GM23338 (cell line): ENCODE results near the gene C3orf70. TPM values are rescaled to one million over a fixed set of nuclear protein-coding genes. Genes with fewer than 3 reads are reported as not detected.

ENCODE experiments used
- ATAC-seq: fragments of 200-7000 bp; cut with Tn5 transposase; 3 replicates; pipeline ENCODE4 v1.9.1; 2020
- DNase-seq: peaks from one replicate; pipeline ENCODE4 v3.0.0-alpha.2; 2015; ENCODE audit warnings: low spot score
- H2AFZ ChIP-seq: fragments of 200-600 bp; sonication (generic); 2 replicates; pipeline ENCODE4 v1.8.0; 2016; ENCODE audit warnings: antibody characterized with exemption, mild to moderate bottlenecking, moderate library complexity
- H3F3A ChIP-seq: fragments of 200-600 bp; sonication (generic); replicated peaks from 2 replicates; pipeline ENCODE4 v1.8.0; 2017; ENCODE audit warnings: antibody characterized with exemption, mixed run types, low read depth
- H3K27ac ChIP-seq: fragments of 200-600 bp; sonication (generic); 2 replicates; pipeline ENCODE4 v1.6.1; 2016; ENCODE audit warnings: low read depth
- H3K27me3 ChIP-seq: fragments of 200-600 bp; sonication (generic); 2 replicates; pipeline ENCODE4 v1.8.0; 2016; ENCODE audit warnings: mild to moderate bottlenecking, mixed run types, moderate library complexity; ENCODE audit not compliant: insufficient read depth
- H3K36me3 ChIP-seq: fragments of 200-600 bp; sonication (generic); 2 replicates; pipeline ENCODE4 v1.8.0; 2016; ENCODE audit warnings: mild to moderate bottlenecking; ENCODE audit not compliant: insufficient read depth
- H3K4me1 ChIP-seq: fragments of 200-600 bp; sonication (generic); 2 replicates; pipeline ENCODE4 v1.8.0; 2016; ENCODE audit warnings: mild to moderate bottlenecking, moderate library complexity; ENCODE audit not compliant: insufficient read depth
- H3K4me2 ChIP-seq: fragments of 200-600 bp; sonication (generic); 2 replicates; pipeline ENCODE4 v1.7.1; 2017; ENCODE audit warnings: mixed run types
- H3K4me3 ChIP-seq: fragments of 200-600 bp; sonication (generic); 2 replicates; pipeline ENCODE4 v1.6.1; 2016; ENCODE audit warnings: mixed run types
- H3K79me2 ChIP-seq: fragments of 200-600 bp; sonication (generic); replicated peaks from 2 replicates; pipeline ENCODE4 v1.8.0; 2017; ENCODE audit warnings: mild to moderate bottlenecking; ENCODE audit not compliant: insufficient read depth
- H3K9me2 ChIP-seq: fragments of 200-600 bp; sonication (generic); 2 replicates; pipeline ENCODE4 v1.8.0; 2017; ENCODE audit not compliant: insufficient read depth
- H4K20me1 ChIP-seq: fragments of 200-600 bp; sonication (generic); replicated peaks from 2 replicates; pipeline ENCODE4 v1.8.0; 2017; ENCODE audit warnings: mild to moderate bottlenecking; ENCODE audit not compliant: insufficient read depth
- H3K27ac Mint-ChIP-seq: 2 replicates; pipeline ENCODE4 v1.8.0; 2020; ENCODE audit warnings: inconsistent platforms, mild to moderate bottlenecking, moderate library complexity, mixed read lengths
- H3K27me3 Mint-ChIP-seq: 3 replicates; pipeline ENCODE4 v1.8.0; 2022; ENCODE audit warnings: low read depth, mild to moderate bottlenecking, moderate library complexity, mixed read lengths, inconsistent platforms; ENCODE audit not compliant: insufficient read depth, poor library complexity
- H3K36me3 Mint-ChIP-seq: 3 replicates; pipeline ENCODE4 v1.8.0; 2021; ENCODE audit warnings: low read depth, mild to moderate bottlenecking, inconsistent platforms, moderate library complexity, mixed read lengths
- H3K4me1 Mint-ChIP-seq: 3 replicates; pipeline ENCODE4 v1.8.0; 2020; ENCODE audit warnings: mild to moderate bottlenecking, inconsistent platforms, mixed read lengths
- H3K4me3 Mint-ChIP-seq: 3 replicates; pipeline ENCODE4 v1.8.0; 2021; ENCODE audit warnings: moderate library complexity, mild to moderate bottlenecking, inconsistent platforms, mixed read lengths
- H3K9me3 Mint-ChIP-seq: 3 replicates; pipeline ENCODE4 v1.8.0; 2020; ENCODE audit warnings: moderate library complexity, mild to moderate bottlenecking, inconsistent platforms, mixed read lengths
- CREB1 ChIP-seq: fragments of 250-450 bp; sonication (Bioruptor Pico); IDR thresholded peaks from 2 replicates; pipeline ENCODE4 v1.5.0; 2020; ENCODE audit warnings: low read depth, mild to moderate bottlenecking, moderate library complexity
- ETS1 ChIP-seq: IDR thresholded peaks from 2 replicates; pipeline ENCODE4 v1.6.1; 2016; ENCODE audit warnings: antibody characterized with exemption
- EZH2phosphoT487 ChIP-seq: fragments of 200-600 bp; sonication (generic); IDR thresholded peaks from one replicate; pipeline ENCODE4 v1.8.1; 2018; ENCODE audit warnings: antibody characterized with exemption; ENCODE audit not compliant: unreplicated experiment
- JUNB ChIP-seq: IDR thresholded peaks from one replicate; pipeline ENCODE4 v1.6.1; 2016; ENCODE audit warnings: antibody characterized with exemption; ENCODE audit not compliant: unreplicated experiment
- polyA plus RNA-seq: library from polyadenylated mRNA; unstranded; fragments of >200 nt; fragmentation: Nextera tagmentation; extraction: Ambion mirVana; gene quantifications from 2 replicates; pipeline ENCODE4 v1.2.1, GENCODE V29; 2016
- total RNA-seq: library from RNA; depleted of rRNA; stranded (reverse); fragments of >200 nt; shearing (Covaris generic); gene quantifications from 2 replicates; pipeline ENCODE4 v1.2.3, GENCODE V29; 2014
- TF ChIP-seq, protein P1 (sequence below), 2 experiments: fragments of 200-600 bp in 1 of 2; sonication (generic) in 1 of 2; conservative IDR thresholded peaks; 2 replicates each; pipeline versions ENCODE4 v1.5.1 to v1.6.1; 2016 to 2017; ENCODE audit warnings: antibody characterized with exemption in 2 of 2, low read depth in 2 of 2, mild to moderate bottlenecking in 2 of 2, moderate library complexity in 1 of 2

The C3orf70 gene
- total and polyA plus RNA-seq, 2 experiments from 2014 or later = 0.45 to 1.5 TPM

DNA sequence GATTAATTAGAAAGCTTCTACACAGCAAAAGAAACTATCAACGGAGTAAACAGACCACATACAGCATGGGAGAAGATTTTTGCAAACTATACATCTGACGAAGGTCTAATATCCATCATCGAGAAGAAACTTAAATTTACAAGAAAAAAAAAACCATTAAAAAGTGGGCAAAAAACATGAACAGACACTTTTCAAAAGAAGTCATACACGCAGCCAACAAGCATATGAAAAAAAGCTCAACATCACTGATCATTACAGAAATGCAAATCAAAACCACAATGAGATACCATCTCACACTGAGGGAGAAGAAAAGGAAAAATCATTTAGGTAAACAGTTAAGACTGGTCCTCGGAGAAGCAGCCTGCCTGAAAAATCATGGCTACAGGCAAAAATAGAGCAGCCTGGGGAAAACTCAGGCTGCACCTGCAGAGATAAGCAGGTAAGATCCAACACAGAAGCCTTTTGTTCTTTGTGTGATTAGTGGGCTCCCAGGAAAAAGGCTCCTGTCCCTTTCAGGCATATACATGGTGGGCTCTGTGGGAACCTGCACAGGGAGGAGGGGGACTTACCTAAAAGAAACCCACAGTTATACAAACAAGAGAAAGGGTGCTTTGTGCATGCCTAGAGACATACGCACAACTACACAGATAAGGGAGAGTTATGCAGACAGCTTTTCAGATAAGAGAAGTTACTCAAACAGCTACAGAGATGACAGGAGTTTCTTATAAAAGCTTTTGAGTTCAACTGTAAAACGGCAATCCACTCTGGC is 49.3 kb downstream of the C3orf70 start:
- H3F3A ChIP-seq = no peaks in the 10 kb centered on the region
- Mint-ChIP-seq H3K27me3 (peaks cover 5% of the 10 kb centered on the region), H3K36me3 (peaks cover 26% of the 10 kb centered on the region), H3K27ac (no peak overlapping the region), H3K4me3 (no peak overlapping the region), H3K9me3 (peaks cover 46% of the 10 kb centered on the region), H3K4me1 (no peaks in the 10 kb centered on the region)
- TF ChIP-seq JUNB (no peak), ETS1 (no peak), EZH2phosphoT487 (no peak), CREB1 (CRISPR knock-in tag) (no peak)
- TF ChIP-seq, protein P1, sequence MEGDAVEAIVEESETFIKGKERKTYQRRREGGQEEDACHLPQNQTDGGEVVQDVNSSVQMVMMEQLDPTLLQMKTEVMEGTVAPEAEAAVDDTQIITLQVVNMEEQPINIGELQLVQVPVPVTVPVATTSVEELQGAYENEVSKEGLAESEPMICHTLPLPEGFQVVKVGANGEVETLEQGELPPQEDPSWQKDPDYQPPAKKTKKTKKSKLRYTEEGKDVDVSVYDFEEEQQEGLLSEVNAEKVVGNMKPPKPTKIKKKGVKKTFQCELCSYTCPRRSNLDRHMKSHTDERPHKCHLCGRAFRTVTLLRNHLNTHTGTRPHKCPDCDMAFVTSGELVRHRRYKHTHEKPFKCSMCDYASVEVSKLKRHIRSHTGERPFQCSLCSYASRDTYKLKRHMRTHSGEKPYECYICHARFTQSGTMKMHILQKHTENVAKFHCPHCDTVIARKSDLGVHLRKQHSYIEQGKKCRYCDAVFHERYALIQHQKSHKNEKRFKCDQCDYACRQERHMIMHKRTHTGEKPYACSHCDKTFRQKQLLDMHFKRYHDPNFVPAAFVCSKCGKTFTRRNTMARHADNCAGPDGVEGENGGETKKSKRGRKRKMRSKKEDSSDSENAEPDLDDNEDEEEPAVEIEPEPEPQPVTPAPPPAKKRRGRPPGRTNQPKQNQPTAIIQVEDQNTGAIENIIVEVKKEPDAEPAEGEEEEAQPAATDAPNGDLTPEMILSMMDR (conservative IDR thresholded peaks at IDR 0.05; ENCODE audit: low read depth in 2 of 2) = no peak
- H3K36me3 ChIP-seq = no peaks in the 10 kb centered on the region
- no peaks in the 10 kb centered on the region for H3K79me2 ChIP-seq
- no peak overlapping the region for H3K27ac ChIP-seq
- no peak overlapping the region for H2AFZ ChIP-seq
- DNase-seq (no peak), ATAC-seq (no peak)
- H3K4me2 ChIP-seq = no peak overlapping the region
- no peaks in the 10 kb centered on the region for H3K27me3 ChIP-seq
- peaks cover 3% of the 10 kb centered on the region; the same call in 1 of the 2 replicates for H3K9me2 ChIP-seq
- H3K4me1 ChIP-seq = no peaks in the 10 kb centered on the region
- H3K4me3 ChIP-seq = no peak overlapping the region
- no peaks in the 10 kb centered on the region for H4K20me1 ChIP-seq

- no peak overlapping the region for H3K4me3 ChIP-seq
- no peak overlapping the region for H3K27ac ChIP-seq
- H3K36me3 ChIP-seq = no peaks in the 10 kb centered on the region
- DNase-seq (no peak), ATAC-seq (peak; percentile 41; the same call in 2 of the 3 replicates)
- peaks cover 5% of the 10 kb centered on the region for H3K27me3 Mint-ChIP-seq
- no peaks in the 10 kb centered on the region for H3K9me3 Mint-ChIP-seq
- no peaks in the 10 kb centered on the region for H3F3A ChIP-seq
- H2AFZ ChIP-seq = peak overlapping the region; percentile 14; the same call in 1 of the 2 replicates
- H3K79me2 ChIP-seq = no peaks in the 10 kb centered on the region
- no peak overlapping the region for H3K27ac Mint-ChIP-seq
- H3K27me3 ChIP-seq = no peaks in the 10 kb centered on the region
- no peak overlapping the region for H3K4me3 Mint-ChIP-seq
- H3K36me3 Mint-ChIP-seq = no peaks in the 10 kb centered on the region
- H3K4me1 ChIP-seq = peaks cover 5% of the 10 kb centered on the region; the same call in 1 of the 2 replicates
- TF ChIP-seq, protein P1 (conservative IDR thresholded peaks at IDR 0.05; ENCODE audit: low read depth in 2 of 2) = no peak
- H3K9me2 ChIP-seq = no peaks in the 10 kb centered on the region
- no peaks in the 10 kb centered on the region for H4K20me1 ChIP-seq
- H3K4me1 Mint-ChIP-seq = peaks cover 7% of the 10 kb centered on the region
- H3K4me2 ChIP-seq = no peak overlapping the region
These were observed 58.2 kb downstream of the C3orf70 start for GRCh38 chr3:185094697-185095096.
